DND-41 (cell line): ENCODE results near the gene FOS.

ENCODE experiments used
- CTCF ChIP-seq: IDR thresholded peaks from 2 replicates; pipeline ENCODE4 v1.5.1; 2012; ENCODE audit warnings: borderline replicate concordance, low read length, moderate library complexity, mild to moderate bottlenecking; ENCODE audit not compliant: poor library complexity, severe bottlenecking; ENCODE audit errors: extremely low read depth
- EZH2 ChIP-seq: IDR thresholded peaks from 3 replicates; pipeline ENCODE4 v1.6.1; 2012; ENCODE audit warnings: borderline replicate concordance, low read depth, mild to moderate bottlenecking, moderate library complexity, low read length, inconsistent platforms; ENCODE audit not compliant: severe bottlenecking

GRCh38 chr14:75320196-75320595 is 41.6 kb downstream of the FOS start:
- no peak for TF ChIP-seq CTCF
- TF ChIP-seq EZH2, result no peak
